ENCODE results near the gene KLF14.
"Not testable (repeated sequence)": the region's sequence is repeated elsewhere in the genome, so short reads cannot be mapped to it uniquely, and the experiment has no call there.

KLF14 gene

GRCh38 chr7:130712416-130712815 is 21.6 kb downstream of the KLF14 start:
- no peak for DNase-seq (ENCODE audit: low spot score)

DNA sequence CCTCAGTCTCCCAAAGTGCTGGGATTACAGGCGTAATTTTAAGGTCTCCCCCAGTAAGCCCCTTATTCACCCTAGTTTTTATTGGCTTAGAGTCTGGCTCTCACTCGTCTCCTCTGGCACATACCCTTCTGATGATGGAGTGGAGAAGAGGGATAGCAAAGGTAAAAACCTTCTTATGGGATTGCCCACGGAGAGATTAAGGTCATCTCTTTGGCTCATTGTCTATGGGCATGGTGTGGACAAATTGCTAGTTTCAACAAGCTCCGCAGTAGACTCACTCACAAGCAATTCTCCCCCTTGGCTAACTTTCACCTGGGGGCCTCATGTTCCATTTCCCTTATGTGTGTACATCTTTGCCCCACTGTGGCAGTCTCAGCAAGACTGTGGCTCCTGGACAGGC is 25.2 kb downstream of the KLF14 start:
- DNase-seq (ENCODE audit: low spot score): no peak

DNA sequence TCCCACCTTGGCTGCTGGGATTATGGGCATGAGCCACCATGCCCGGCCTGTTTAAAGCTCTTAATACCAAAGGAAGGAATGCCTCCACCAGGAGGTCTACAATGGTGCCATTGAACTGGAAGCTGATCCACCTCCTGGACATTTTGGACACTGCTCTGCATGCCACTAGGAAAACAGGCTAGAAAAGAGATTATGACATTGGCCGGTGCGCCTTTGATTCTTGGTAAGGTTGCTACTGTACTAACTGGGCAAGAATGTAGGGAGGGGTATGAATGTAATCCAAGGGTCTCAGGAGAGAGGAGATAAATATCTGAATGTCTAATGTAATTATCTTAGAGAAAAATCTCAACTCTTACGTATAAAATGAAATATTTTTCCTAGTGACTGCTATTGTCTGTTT is 26.0 kb downstream of the KLF14 start:
- DNase-seq (ENCODE audit: low spot score): no peak

DNA sequence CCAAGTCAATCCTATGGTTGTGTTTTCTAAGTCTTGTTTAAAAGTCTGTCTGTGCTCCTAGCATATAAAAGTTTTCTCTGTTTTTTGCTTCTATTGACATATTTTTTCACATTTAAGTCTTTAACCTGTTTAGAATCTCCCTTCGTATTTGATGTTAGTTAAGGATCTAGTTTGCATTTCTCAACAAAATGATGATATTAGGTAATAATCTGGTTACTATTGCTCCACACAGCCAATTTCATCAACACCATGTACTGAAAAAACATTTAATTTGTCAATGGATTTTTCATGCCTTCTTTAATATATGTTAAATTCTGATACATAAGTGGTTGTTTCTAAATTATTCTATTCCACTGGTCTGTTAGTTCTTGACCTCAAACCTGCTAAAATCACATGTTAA is 30.2 kb downstream of the KLF14 start:
- DNase-seq (ENCODE audit: low spot score): no peak

DNA sequence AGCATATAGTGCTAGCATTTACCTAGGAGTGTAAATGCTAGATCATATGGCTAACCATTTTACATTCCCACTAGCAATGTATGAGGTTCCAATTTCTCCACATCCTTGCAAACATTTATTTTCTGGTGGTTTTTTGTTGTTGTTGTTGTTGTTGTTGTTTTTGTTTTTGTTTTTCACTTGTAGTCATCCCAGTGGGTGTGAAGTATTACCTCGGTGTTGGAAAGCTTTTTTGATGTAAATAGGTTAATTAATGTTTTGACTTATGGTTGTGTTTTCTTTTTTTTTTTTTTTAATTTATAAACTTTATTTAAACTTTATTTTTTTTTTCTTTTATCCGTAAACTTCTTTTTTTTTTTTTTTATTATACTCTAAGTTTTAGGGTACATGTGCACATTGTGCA is 32.4 kb downstream of the KLF14 start:
- no peak for DNase-seq (ENCODE audit: low spot score)

DNA sequence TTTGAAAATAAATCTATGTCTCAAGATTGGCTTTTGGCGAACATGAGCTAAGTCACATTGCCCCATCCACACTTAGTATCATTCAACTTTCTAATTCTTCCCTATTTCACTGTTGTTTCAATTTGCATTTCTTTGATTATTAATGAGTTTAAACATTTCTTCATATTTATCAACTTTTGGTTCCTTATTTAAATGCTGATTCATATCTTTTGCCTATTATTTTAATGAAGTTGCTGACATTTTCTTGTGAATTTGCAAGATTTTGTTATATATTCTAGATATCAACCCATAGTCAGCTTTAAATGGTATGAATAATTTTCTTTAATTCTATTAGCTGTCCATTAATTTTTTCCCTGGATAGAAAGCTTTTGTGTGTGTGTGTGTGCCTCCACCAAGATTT is 33.2 kb downstream of the KLF14 start:
- DNase-seq (ENCODE audit: low spot score): no peak

- DNase-seq (ENCODE audit: low spot score): no peak
These were observed 34.3 kb downstream of the KLF14 start for GRCh38 chr7:130699686-130700085.

DNA sequence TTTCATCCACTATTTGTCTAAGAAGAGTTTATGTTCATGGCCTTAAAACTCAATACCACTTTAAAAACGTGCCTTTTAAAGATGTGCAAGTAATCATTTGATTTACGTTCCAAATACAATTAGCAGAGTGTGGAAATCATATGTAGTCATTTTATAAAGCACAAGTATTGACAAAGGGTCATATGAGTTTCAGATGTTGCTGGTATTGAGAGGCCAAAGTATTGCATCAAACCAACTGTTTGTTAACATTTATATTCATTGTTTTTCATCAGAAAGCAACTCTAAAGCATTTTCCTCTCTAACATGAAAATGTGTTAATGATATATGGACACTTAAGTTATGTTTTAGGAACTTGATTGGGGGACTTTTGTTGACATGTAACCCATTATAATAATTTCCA is 36.2 kb downstream of the KLF14 start:
- DNase-seq (ENCODE audit: low spot score): no peak

DNA sequence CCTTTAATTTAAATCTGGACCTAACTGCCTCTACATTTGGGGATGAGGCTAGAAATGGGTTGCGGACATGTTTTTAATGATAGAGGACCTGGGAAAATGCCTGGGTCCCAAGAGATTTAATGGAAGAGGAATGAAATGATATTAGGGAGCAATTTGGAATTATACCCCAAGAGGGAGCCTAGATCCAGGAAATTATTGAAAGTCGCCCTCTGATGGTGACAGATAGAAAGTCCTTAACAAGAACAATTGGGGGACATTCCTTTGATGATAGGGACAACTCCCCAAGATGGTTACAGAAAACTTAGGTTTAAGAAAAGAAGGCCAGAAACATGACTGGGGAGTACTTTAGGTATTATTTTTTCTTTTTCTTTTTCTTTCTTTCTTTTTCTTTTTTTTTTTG is 38.2 kb downstream of the KLF14 start:
- DNase-seq (ENCODE audit: low spot score): peak; percentile 7

DNA sequence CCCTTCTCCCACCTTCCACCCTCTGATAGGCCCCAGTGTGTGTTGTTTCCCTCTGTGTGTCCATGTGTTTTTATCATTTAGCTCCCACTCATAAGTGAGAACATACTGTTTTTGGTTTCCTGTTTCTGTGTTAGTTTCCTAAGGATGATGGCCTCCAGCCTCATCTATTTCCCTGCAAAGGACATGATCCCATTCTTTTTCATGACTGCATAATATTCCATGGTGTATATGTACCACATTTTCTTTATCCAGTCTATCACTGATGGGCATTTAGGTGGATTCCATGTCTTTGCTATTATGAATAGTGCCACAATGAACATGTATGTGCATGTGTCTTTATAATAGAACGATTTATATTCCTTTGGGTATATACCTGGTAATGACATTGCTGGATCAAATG is 41.6 kb downstream of the KLF14 start:
- DNase-seq (ENCODE audit: low spot score): not testable (repeated sequence)

DNA sequence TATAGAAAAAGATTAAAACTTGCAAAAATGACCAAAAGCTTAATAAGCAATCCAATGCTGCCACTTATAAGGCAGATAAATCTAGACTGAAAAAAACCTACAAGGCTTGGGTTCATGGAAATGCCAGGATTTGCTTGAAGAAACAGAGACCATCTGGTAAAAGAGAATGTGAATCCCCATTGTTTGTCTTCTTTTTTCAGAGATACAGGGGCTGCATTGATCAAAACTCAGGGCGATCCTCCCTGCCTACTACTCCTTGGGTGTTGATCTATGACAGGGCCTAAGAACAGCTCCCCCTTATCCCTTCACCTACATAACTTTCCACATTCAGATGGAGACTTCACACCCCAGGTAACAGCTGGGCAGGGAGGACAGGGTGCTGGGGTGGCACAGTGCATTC is 44.3 kb downstream of the KLF14 start:
- DNase-seq (ENCODE audit: low spot score): no peak

GRCh38 chr7:130683026-130683425 is 51.0 kb downstream of the KLF14 start:
- no peak for DNase-seq (ENCODE audit: low spot score)

Measured in activated CD4-positive, alpha-beta T cell treated with anti-CD3 and anti-CD28 coated beads, Interleukin-2, Interleukin-4, amounts not matched to agents 100 ng/mL and 50 ng/mL, durations not matched to agents 16 hours and 8 hours (primary cell).